Kidney epithelial cell (primary cell): ENCODE results near the gene ZNF93. TPM values are rescaled to one million over a fixed set of nuclear protein-coding genes. Genes with fewer than 3 reads are reported as not detected.
"Not testable (repeated sequence)": the region's sequence is repeated elsewhere in the genome, so short reads cannot be mapped to it uniquely, and the experiment has no call there.

Source experiments
- DNase-seq: peaks from one replicate; pipeline ENCODE4 v3.0.0-alpha.2; 2010; ENCODE audit warnings: low read depth
- H3K27me3 ChIP-seq: 2 replicates; pipeline ENCODE4 v1.6.0; 2011; ENCODE audit warnings: low read length; ENCODE audit not compliant: control insufficient read depth, insufficient read depth
- H3K36me3 ChIP-seq: 2 replicates; pipeline ENCODE4 v1.5.1; 2011; ENCODE audit warnings: low read length; ENCODE audit not compliant: control insufficient read depth, insufficient read depth
- H3K4me3 ChIP-seq: 2 replicates; pipeline ENCODE4 v1.5.1; 2011; ENCODE audit warnings: low read depth, mild to moderate bottlenecking, control low read depth, low read length
- total RNA-seq: library from RNA; depleted of rRNA; stranded (reverse); fragments of >200 nt; gene quantifications from 2 replicates; pipeline ENCODE4 v1.2.3, GENCODE V29; 2015
- TF ChIP-seq, protein P1 (sequence below): IDR thresholded peaks from 2 replicates; pipeline ENCODE4 v1.5.1; 2011; ENCODE audit warnings: mild to moderate bottlenecking, moderate library complexity, low read length, control low read depth, inconsistent platforms; ENCODE audit not compliant: insufficient read depth, poor library complexity, severe bottlenecking

Gene ZNF93
- total RNA-seq, 1 donor from 2014 or later, result 9.2 TPM

DNA sequence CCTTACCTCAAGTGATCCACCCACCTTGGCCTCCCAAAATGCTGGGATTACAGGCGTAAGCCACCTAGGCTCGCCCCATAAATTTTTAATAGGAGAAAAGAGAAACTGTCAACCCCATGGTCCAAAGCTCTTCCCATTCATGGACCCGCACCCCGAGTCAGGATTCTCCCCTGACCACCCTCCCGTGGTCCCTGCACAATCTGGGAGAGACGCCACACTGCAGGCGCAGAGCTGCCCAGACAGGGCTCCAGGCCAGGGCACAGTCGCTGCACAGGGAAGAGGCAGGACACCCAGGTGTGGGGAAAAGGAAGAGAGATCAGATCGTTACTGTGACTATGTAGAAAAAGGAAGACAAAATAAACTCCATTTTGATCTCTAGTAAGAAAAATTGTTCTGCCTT, 54.5 kb downstream of the ZNF93 start:
- TF ChIP-seq, protein P1, sequence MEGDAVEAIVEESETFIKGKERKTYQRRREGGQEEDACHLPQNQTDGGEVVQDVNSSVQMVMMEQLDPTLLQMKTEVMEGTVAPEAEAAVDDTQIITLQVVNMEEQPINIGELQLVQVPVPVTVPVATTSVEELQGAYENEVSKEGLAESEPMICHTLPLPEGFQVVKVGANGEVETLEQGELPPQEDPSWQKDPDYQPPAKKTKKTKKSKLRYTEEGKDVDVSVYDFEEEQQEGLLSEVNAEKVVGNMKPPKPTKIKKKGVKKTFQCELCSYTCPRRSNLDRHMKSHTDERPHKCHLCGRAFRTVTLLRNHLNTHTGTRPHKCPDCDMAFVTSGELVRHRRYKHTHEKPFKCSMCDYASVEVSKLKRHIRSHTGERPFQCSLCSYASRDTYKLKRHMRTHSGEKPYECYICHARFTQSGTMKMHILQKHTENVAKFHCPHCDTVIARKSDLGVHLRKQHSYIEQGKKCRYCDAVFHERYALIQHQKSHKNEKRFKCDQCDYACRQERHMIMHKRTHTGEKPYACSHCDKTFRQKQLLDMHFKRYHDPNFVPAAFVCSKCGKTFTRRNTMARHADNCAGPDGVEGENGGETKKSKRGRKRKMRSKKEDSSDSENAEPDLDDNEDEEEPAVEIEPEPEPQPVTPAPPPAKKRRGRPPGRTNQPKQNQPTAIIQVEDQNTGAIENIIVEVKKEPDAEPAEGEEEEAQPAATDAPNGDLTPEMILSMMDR, result no peak
- no peak for DNase-seq
- no peaks in the 10 kb centered on the region for H3K36me3 ChIP-seq
- no peaks in the 10 kb centered on the region for H3K27me3 ChIP-seq
- H3K4me3 ChIP-seq, result no peak overlapping the region

DNA sequence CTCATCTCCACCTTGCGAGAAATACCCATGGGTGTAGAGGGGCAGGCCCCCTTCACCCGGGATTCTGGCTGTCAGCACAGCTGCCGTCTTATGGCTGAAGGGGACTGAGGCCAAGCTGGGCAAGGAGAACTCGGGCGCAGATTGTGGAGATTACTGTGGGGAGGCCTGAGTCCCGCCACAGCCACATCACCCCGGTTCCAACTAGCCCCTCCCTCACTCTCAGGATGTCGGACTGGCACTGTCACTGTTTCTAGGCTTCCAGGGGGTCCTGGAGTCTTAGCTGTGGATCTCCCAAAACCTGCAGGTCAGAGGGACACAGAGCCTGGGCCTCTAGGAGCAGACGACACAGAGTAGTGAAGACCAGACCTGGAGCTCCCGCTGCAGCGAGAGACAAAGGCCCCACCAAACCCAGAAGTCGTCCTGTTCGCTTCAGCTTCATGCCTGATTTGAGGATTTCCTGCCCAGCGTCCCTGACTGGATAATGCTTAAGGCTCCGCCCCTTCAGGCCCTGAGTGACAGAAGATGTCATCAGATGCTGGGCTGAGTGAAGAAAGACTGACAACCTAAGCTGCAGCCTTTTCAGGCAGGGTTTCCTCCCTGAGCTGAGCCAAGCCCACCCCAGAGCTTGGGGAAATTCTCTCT, 55.8 kb downstream of the ZNF93 start:
- no peak for DNase-seq
- H3K36me3 ChIP-seq, result no peaks in the 10 kb centered on the region
- TF ChIP-seq, protein P1, result no peak
- no peak overlapping the region for H3K4me3 ChIP-seq
- no peaks in the 10 kb centered on the region for H3K27me3 ChIP-seq

DNA sequence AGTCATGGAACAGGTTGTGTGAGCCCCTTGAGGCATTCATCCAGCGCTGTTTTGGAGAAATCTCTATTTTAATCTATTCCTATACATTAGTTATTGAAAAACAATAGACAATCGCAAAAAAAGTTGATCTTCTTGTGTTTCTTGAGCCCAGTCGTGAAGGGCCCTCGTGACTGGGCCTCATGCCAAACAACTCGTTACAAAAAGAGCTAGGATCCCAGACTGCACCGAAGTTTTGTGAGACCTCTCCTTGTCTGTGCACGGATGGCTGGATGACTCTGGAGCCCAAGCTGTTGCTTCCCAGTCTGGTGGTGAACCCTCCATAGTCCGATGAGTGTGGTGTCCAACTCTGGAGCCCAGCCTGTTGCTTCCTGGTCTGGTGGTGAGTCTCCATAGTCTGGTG, 57.0 kb downstream of the ZNF93 start:
- DNase-seq, H3K27me3 ChIP-seq, H3K4me3 ChIP-seq, H3K36me3 ChIP-seq: not testable (repeated sequence)

GRCh38 chr19:19959151-19959799, 58.5 kb downstream of the ZNF93 start:
- H3K27me3 ChIP-seq, H3K36me3 ChIP-seq, DNase-seq, H3K4me3 ChIP-seq: not testable (repeated sequence)
- TF ChIP-seq, protein P1, result peak; percentile 40

DNA sequence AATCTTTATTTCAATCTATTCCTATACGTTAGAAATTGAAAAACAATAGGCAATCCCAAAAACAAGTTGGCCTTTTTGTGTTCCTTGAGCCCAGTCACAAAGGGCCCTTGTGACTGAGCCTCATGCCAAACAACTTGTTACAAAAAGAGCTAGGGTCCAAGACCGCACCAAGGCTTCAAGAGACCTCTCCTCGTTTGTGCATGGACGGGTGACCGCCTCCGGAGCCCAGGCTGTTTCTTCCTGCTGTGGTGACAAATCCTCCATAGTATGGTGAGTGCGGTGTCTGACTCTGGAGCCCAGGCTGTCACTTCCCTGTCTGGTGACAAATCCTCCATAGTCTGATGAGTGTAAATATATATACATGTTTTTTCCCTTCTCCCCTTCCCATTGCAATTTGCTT, 63.7 kb downstream of the ZNF93 start:
- H3K4me3 ChIP-seq, result no peak overlapping the region
- H3K27me3 ChIP-seq, result no peaks in the 10 kb centered on the region
- TF ChIP-seq, protein P1, result no peak
- DNase-seq, result no peak
- H3K36me3 ChIP-seq, result no peaks in the 10 kb centered on the region

- DNase-seq, H3K4me3 ChIP-seq, H3K36me3 ChIP-seq, H3K27me3 ChIP-seq: not testable (repeated sequence)
Measured at GRCh38 chr19:19966126-19966525, 65.4 kb downstream of the ZNF93 start.

DNA sequence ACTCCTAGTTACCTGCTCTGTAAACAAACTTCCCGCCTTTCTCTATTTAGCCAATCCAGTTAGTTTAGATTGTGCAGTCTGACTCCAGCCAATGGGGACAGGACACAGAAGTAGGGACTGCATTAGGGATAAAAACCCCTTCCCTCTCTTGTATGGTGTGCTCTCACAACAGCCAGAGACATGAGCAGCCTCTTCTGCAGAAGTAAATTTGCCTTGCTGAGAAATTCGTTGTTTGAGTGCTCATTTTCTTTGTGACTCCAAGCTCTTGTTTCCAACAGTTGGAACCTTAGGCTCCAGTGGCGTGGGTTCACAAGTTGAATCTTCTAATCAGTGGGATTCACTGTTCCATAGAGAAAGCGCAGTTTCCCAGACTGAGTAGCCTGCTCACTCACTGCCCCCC, 66.1 kb downstream of the ZNF93 start:
- H3K4me3 ChIP-seq, result no peak overlapping the region
- no peaks in the 10 kb centered on the region for H3K27me3 ChIP-seq
- no peak for DNase-seq
- TF ChIP-seq, protein P1, result no peak
- H3K36me3 ChIP-seq, result no peaks in the 10 kb centered on the region
